ENCODE measurements around the gene SPTBN1. TPM values are rescaled to one million over a fixed set of nuclear protein-coding genes. Genes with fewer than 3 reads are reported as not detected.

SPTBN1 gene
- total RNA-seq, 4 donors from 2014 or later, result 171 to 293 (median 247) TPM

GRCh38 chr2:54470266-54470938, 14.3 kb downstream of the SPTBN1 start:
- peak overlapping the region in 1 of 4 donors; percentile 35 for H3K27ac ChIP-seq
- H3K9me3 ChIP-seq, result no peaks in the 10 kb centered on the region
- no peaks in the 10 kb centered on the region for H3K4me1 ChIP-seq
- no peaks in the 10 kb centered on the region for H3K36me3 ChIP-seq
- DNase-seq, result no peak
- H3K4me3 ChIP-seq, result no peak overlapping the region
- no peaks in the 10 kb centered on the region for H3K27me3 ChIP-seq
- no peak for TF ChIP-seq POLR2A (IDR thresholded peaks at IDR 0.05)
- TF ChIP-seq CTCF (IDR thresholded peaks at IDR 0.05), result no peak

- H3K4me1 ChIP-seq, result no peaks in the 10 kb centered on the region
- TF ChIP-seq POLR2A (IDR thresholded peaks at IDR 0.05), result no peak
- TF ChIP-seq CTCF (IDR thresholded peaks at IDR 0.05), result no peak
- no peak overlapping the region for H3K27ac ChIP-seq
- H3K36me3 ChIP-seq, result no peaks in the 10 kb centered on the region
- H3K27me3 ChIP-seq, result no peaks in the 10 kb centered on the region
- no peak for DNase-seq
- no peaks in the 10 kb centered on the region for H3K9me3 ChIP-seq
- no peak overlapping the region for H3K4me3 ChIP-seq
Observed at GRCh38 chr2:54471221-54471711, 15.1 kb downstream of the SPTBN1 start.

GRCh38 chr2:54473851-54474250, 17.7 kb downstream of the SPTBN1 start:
- peaks cover 0 to 11% (median 0%) of the 10 kb centered on the region in 4 donors for H3K4me1 ChIP-seq
- TF ChIP-seq CTCF (IDR thresholded peaks at IDR 0.05) (no peak), POLR2A (IDR thresholded peaks at IDR 0.05) (no peak)
- no peaks in the 10 kb centered on the region for H3K27me3 ChIP-seq
- no peak for DNase-seq
- no peak overlapping the region for H3K4me3 ChIP-seq
- no peaks in the 10 kb centered on the region for H3K9me3 ChIP-seq
- no peak overlapping the region for H3K27ac ChIP-seq
- H3K36me3 ChIP-seq, result no peaks in the 10 kb centered on the region

- Histone ChIP-seq H3K4me1 (peaks cover 0 to 11% (median 0%) of the 10 kb centered on the region in 4 donors), H3K4me3 (no peak overlapping the region), H3K27me3 (no peaks in the 10 kb centered on the region), H3K36me3 (no peaks in the 10 kb centered on the region), H3K9me3 (no peaks in the 10 kb centered on the region), H3K27ac (no peak overlapping the region)
- no peak for DNase-seq
- TF ChIP-seq POLR2A (IDR thresholded peaks at IDR 0.05), result no peak
- no peak for TF ChIP-seq CTCF (IDR thresholded peaks at IDR 0.05)
Observed at GRCh38 chr2:54475285-54475684, 19.2 kb downstream of the SPTBN1 start.

GRCh38 chr2:54475919-54476318, 19.8 kb downstream of the SPTBN1 start:
- H3K9me3 ChIP-seq, result no peaks in the 10 kb centered on the region
- DNase-seq, result no peak
- no peak overlapping the region for H3K4me3 ChIP-seq
- H3K4me1 ChIP-seq, result peaks cover 0 to 11% (median 0%) of the 10 kb centered on the region in 4 donors
- no peak overlapping the region for H3K27ac ChIP-seq
- no peaks in the 10 kb centered on the region for H3K36me3 ChIP-seq
- no peaks in the 10 kb centered on the region for H3K27me3 ChIP-seq
- no peak for TF ChIP-seq POLR2A (IDR thresholded peaks at IDR 0.05)
- TF ChIP-seq CTCF (IDR thresholded peaks at IDR 0.05), result no peak
